Endothelial cell of umbilical vein (primary cell): Measurements from ENCODE around the gene PSAP. TPM values are rescaled to one million over a fixed set of nuclear protein-coding genes. Genes with fewer than 3 reads are reported as not detected.

Source experiments
- BruUV-seq: library from RNA; stranded (reverse); fragments of 400-500 nt; replicated peaks from 2 replicates; lab custom pipeline; 2021; lab: Mats Ljungman, UMichigan
- CTCF ChIA-PET: fragments of 300-600, 350-600 bp; sonication (Branson Sonifier 250); formaldehyde crosslinking; loops from one replicate; lab custom pipeline; 2021; ENCODE audit warnings: antibody characterized with exemption, inconsistent platforms; lab: Charles Lee
- POLR2A ChIA-PET: fragments of 300-600, 350-600 bp; sonication (Branson Sonifier 250); formaldehyde crosslinking; loops from one replicate; lab custom pipeline; 2021; ENCODE audit warnings: antibody characterized with exemption, inconsistent platforms; lab: Charles Lee
- DNase-seq: peaks from one replicate; pipeline ENCODE4 v3.0.0-alpha.2; 2011; ENCODE audit warnings: low read depth, low spot score
- FAIRE-seq: peaks from 2 replicates; lab custom pipeline; 2011; peaks lifted over from hg19 to GRCh38; lab: Jason Lieb, UNC
- H2AFZ ChIP-seq: 2 replicates; pipeline ENCODE4 v1.6.0; 2012; ENCODE audit warnings: low read depth, low read length, control low read depth, inconsistent platforms
- H3K27ac ChIP-seq: 2 replicates; pipeline ENCODE4 v1.5.1; 2011; ENCODE audit warnings: low read depth, mild to moderate bottlenecking, control low read depth, low read length, moderate library complexity; ENCODE audit not compliant: insufficient read depth
- H3K27me3 ChIP-seq, 2 experiments: 2 replicates each; pipeline versions ENCODE4 v1.6.0 to v1.6.1; 2011; ENCODE audit warnings: low read length in 2 of 2, mixed read lengths in 1 of 2; ENCODE audit not compliant: control insufficient read depth in 2 of 2, insufficient read depth in 2 of 2
- H3K36me3 ChIP-seq, 2 experiments: 2 replicates in 1 of 2; 3 replicates in 1 of 2; pipeline ENCODE4 v1.5.1; 2011; ENCODE audit warnings: low read length in 2 of 2, mild to moderate bottlenecking in 1 of 2, moderate library complexity in 1 of 2; ENCODE audit not compliant: control insufficient read depth in 2 of 2, insufficient read depth in 2 of 2; ENCODE audit errors: extremely low read depth in 1 of 2
- H3K4me1 ChIP-seq: 3 replicates; pipeline ENCODE4 v1.5.1; 2011; ENCODE audit warnings: mild to moderate bottlenecking, low read length; ENCODE audit not compliant: control insufficient read depth, insufficient read depth; ENCODE audit errors: extremely low read depth
- H3K4me2 ChIP-seq: 2 replicates; pipeline ENCODE4 v1.6.1; 2011; ENCODE audit warnings: low read length, control low read depth, mixed read lengths; ENCODE audit not compliant: insufficient read depth
- H3K4me3 ChIP-seq, 3 experiments: fragments of 200-600 bp in 1 of 3; sonication (generic), shearing (Covaris generic) in 1 of 3; replicated peaks in 1 of 3; 2 replicates each; pipeline ENCODE4 v1.5.1; 2011 to 2016; ENCODE audit warnings: control low read depth in 3 of 3, low read length in 3 of 3, mild to moderate bottlenecking in 2 of 3, inconsistent platforms in 1 of 3, low read depth in 1 of 3, moderate library complexity in 1 of 3; ENCODE audit not compliant: insufficient read depth in 1 of 3
- H3K79me2 ChIP-seq: 2 replicates; pipeline ENCODE4 v1.6.0; 2012; ENCODE audit warnings: low read length, inconsistent platforms; ENCODE audit not compliant: control insufficient read depth, insufficient read depth
- H3K9ac ChIP-seq: replicated peaks from 2 replicates; pipeline ENCODE3; 2011; ENCODE audit warnings: low read length, control low read depth; ENCODE audit not compliant: insufficient read depth; ENCODE audit errors: extremely low read depth
- H3K9me1 ChIP-seq: replicated peaks from 3 replicates; pipeline ENCODE4 v1.6.0; 2011; ENCODE audit warnings: mild to moderate bottlenecking, low read length; ENCODE audit not compliant: control insufficient read depth, insufficient read depth; ENCODE audit errors: extremely low read depth
- H3K9me3 ChIP-seq: replicated peaks from 2 replicates; pipeline ENCODE4 v1.5.1; 2012; ENCODE audit warnings: low read length, inconsistent platforms; ENCODE audit not compliant: control insufficient read depth, insufficient read depth
- H4K20me1 ChIP-seq: replicated peaks from 2 replicates; pipeline ENCODE3; 2011; ENCODE audit warnings: mild to moderate bottlenecking, low read length; ENCODE audit not compliant: control insufficient read depth, insufficient read depth; ENCODE audit errors: extremely low read depth
- CTCF ChIP-seq, 2 donors: IDR thresholded peaks; 1 replicate in 1 of 2; 2 replicates in 1 of 2; pipeline ENCODE4 v1.5.1; 2011; ENCODE audit warnings: low read length in 2 of 2, mild to moderate bottlenecking in 2 of 2, moderate library complexity in 2 of 2, control low read depth in 1 of 2, inconsistent platforms in 1 of 2, low read depth in 1 of 2; ENCODE audit not compliant: insufficient read depth in 1 of 2; ENCODE audit errors: extremely low read depth in 1 of 2
- EZH2 ChIP-seq: IDR thresholded peaks from 2 replicates; pipeline ENCODE4 v1.6.1; 2012; ENCODE audit warnings: borderline replicate concordance, low read depth, mild to moderate bottlenecking, moderate library complexity, low read length, inconsistent platforms; ENCODE audit not compliant: severe bottlenecking
- FOS ChIP-seq: IDR thresholded peaks from 2 replicates; pipeline ENCODE4 v1.6.1; 2011; ENCODE audit warnings: mild to moderate bottlenecking, low read length, moderate library complexity, borderline replicate concordance; ENCODE audit not compliant: insufficient read depth
- GATA2 ChIP-seq: IDR thresholded peaks from 2 replicates; pipeline ENCODE4 v1.7.0; 2011; ENCODE audit warnings: low read depth, mild to moderate bottlenecking, moderate library complexity, mixed read lengths, low read length; ENCODE audit not compliant: insufficient read length, insufficient read depth
- JUN ChIP-seq: IDR thresholded peaks from 2 replicates; pipeline ENCODE4 v1.6.1; 2011; ENCODE audit warnings: borderline replicate concordance, low read depth; ENCODE audit not compliant: insufficient read length, insufficient read depth
- MAX ChIP-seq: IDR thresholded peaks from 2 replicates; pipeline ENCODE4 v1.6.1; 2011; ENCODE audit not compliant: insufficient read depth, insufficient read length
- MYC ChIP-seq: IDR thresholded peaks from one replicate; pipeline ENCODE4 v1.6.1; 2011; ENCODE audit warnings: mild to moderate bottlenecking, low read depth, low read length
- POLR2A ChIP-seq: IDR thresholded peaks from 2 replicates; pipeline ENCODE4 v1.6.1; 2012; ENCODE audit warnings: low read depth, mild to moderate bottlenecking, control low read depth, low read length
- POLR2AphosphoS5 ChIP-seq: IDR thresholded peaks from 2 replicates; pipeline ENCODE4 v1.6.1; 2012; ENCODE audit warnings: low read depth, mild to moderate bottlenecking, control low read depth, low read length, moderate library complexity; ENCODE audit not compliant: insufficient read depth
- dilution Hi-C: fragments of 300-500 bp; cut with MboI; formaldehyde crosslinking; loops from one replicate; pipeline ENCODE4 v1.15.0; 2019; ENCODE audit warnings: low sequenced_read_pairs; ENCODE audit not compliant: extremely low pct_ligation_motif_present
- intact Hi-C: fragments of 100-400 bp; cut with micrococcal nuclease; formaldehyde crosslinking; loops from one replicate; pipeline ENCODE4 v1.10.0; 2022
- polyA plus RNA-seq, 4 experiments: library from polyadenylated mRNA; depleted of rRNA in 3 of 4; stranded (reverse) in 3 of 4; unstranded in 1 of 4; fragments of >200 nt; gene quantifications; 2 replicates each; pipeline versions ENCODE4 v1.2.1 to v1.2.3, GENCODE V29; 2011 to 2012; ENCODE audit warnings: missing spikeins in 1 of 4
- total RNA-seq: library from RNA; stranded (reverse); gene quantifications from 2 replicates; pipeline ENCODE4 v1.2.3, GENCODE V29; 2021

Gene PSAP
- total and polyA plus RNA-seq, 2 donors (not counting 3 experiments of a cell fraction or from before 2014, with no cell fraction given): 644 to 1,476 TPM

- no peak overlapping the region for H3K27ac ChIP-seq
- no peaks in the 10 kb centered on the region for H4K20me1 ChIP-seq
- FAIRE-seq (no peak), DNase-seq (no peak)
- peaks cover 18 to 57% of the 10 kb centered on the region in 2 experiments for H3K36me3 ChIP-seq
- no peaks in the 10 kb centered on the region for H3K9me1 ChIP-seq
- H3K9ac ChIP-seq: no peak overlapping the region
- no peaks in the 10 kb centered on the region for H3K9me3 ChIP-seq
- intact Hi-C loops: no loop called here
- dilution Hi-C loops: no loop called here
- TF ChIP-seq FOS (no peak), MAX (no peak), POLR2A (no peak), CTCF (IDR thresholded peaks at IDR 0.05; ENCODE audit: extremely low read depth in 1 of 2, insufficient read depth in 1 of 2, low read depth in 1 of 2, low read length in 2 of 2) (no peak), GATA2 (no peak), EZH2 (no peak), MYC (no peak), JUN (no peak), POLR2AphosphoS5 (no peak)
- no peak overlapping the region for H3K4me3 ChIP-seq
- CTCF ChIA-PET: interaction anchor here (4.7 kb wide), 1 partner anchor 79 kb away, joined by 28 read pairs; no protein-coding TSS in a partner anchor
- H3K4me1 ChIP-seq: no peaks in the 10 kb centered on the region
- H3K79me2 ChIP-seq: no peaks in the 10 kb centered on the region
- no peaks in the 10 kb centered on the region for H3K27me3 ChIP-seq
- no peak overlapping the region for H2AFZ ChIP-seq
- POLR2A ChIA-PET: no interaction called here
- BruUV-seq: TSS peak; percentile 77
- H3K4me2 ChIP-seq: no peak overlapping the region
Observed at GRCh38 chr10:71816936-71817618, 34.0 kb downstream of the PSAP start.
